Keratinocyte (primary cell): Measurements from ENCODE around the gene FBXW9. TPM values are rescaled to one million over a fixed set of nuclear protein-coding genes. Genes with fewer than 3 reads are reported as not detected.

ENCODE experiments used
- DNase-seq: peaks from one replicate; pipeline ENCODE4 v3.0.0-alpha.2; 2011; ENCODE audit warnings: low read depth, missing footprints, low spot score
- FAIRE-seq: peaks from 2 replicates; lab custom pipeline; 2011; peaks lifted over from hg19 to GRCh38; lab: Jason Lieb, UNC
- H2AFZ ChIP-seq: 2 replicates; pipeline ENCODE4 v1.6.0; 2012; ENCODE audit warnings: low read length, control low read depth, inconsistent platforms; ENCODE audit not compliant: control insufficient read depth
- H3K27ac ChIP-seq: 2 replicates; pipeline ENCODE4 v1.5.1; 2011; ENCODE audit warnings: low read length; ENCODE audit not compliant: control insufficient read depth, insufficient read depth
- H3K27me3 ChIP-seq: 3 replicates; pipeline ENCODE4 v1.6.0; 2011; ENCODE audit warnings: low read length; ENCODE audit not compliant: control insufficient read depth, insufficient read depth; ENCODE audit errors: extremely low read depth
- H3K36me3 ChIP-seq, 2 experiments: 2 replicates in 1 of 2; 3 replicates in 1 of 2; pipeline ENCODE4 v1.5.1; 2011; ENCODE audit warnings: low read length in 2 of 2, mild to moderate bottlenecking in 1 of 2; ENCODE audit not compliant: control insufficient read depth in 2 of 2, insufficient read depth in 2 of 2; ENCODE audit errors: extremely low read depth in 1 of 2
- H3K4me1 ChIP-seq: 3 replicates; pipeline ENCODE4 v1.5.1; 2011; ENCODE audit warnings: low read length; ENCODE audit not compliant: control insufficient read depth, insufficient read depth; ENCODE audit errors: extremely low read depth
- H3K4me2 ChIP-seq: 3 replicates; pipeline ENCODE4 v1.6.0; 2011; ENCODE audit warnings: low read depth, low read length; ENCODE audit not compliant: control insufficient read depth, insufficient read depth; ENCODE audit errors: extremely low read depth
- H3K4me3 ChIP-seq, 3 experiments: fragments of 200-600 bp in 1 of 3; sonication (generic) in 1 of 3; 2 replicates in 2 of 3; 3 replicates in 1 of 3; pipeline ENCODE4 v1.5.1; 2011 to 2016; ENCODE audit warnings: low read length in 3 of 3, mild to moderate bottlenecking in 3 of 3, control low read depth in 2 of 3, inconsistent platforms in 1 of 3, low read depth in 1 of 3, mixed read lengths in 1 of 3, mixed run types in 1 of 3, moderate library complexity in 1 of 3; ENCODE audit not compliant: control insufficient read depth in 2 of 3, insufficient read depth in 2 of 3; ENCODE audit errors: extremely low read depth in 1 of 3
- H3K79me2 ChIP-seq: 2 replicates; pipeline ENCODE4 v1.6.0; 2012; ENCODE audit warnings: low read length; ENCODE audit not compliant: control insufficient read depth, insufficient read depth
- H3K9ac ChIP-seq: 3 replicates; pipeline ENCODE4 v1.6.0; 2011; ENCODE audit warnings: low read length; ENCODE audit not compliant: control insufficient read depth, insufficient read depth; ENCODE audit errors: extremely low read depth
- H3K9me1 ChIP-seq: 3 replicates; pipeline ENCODE4 v1.6.0; 2011; ENCODE audit warnings: low read length; ENCODE audit not compliant: control insufficient read depth, insufficient read depth; ENCODE audit errors: extremely low read depth
- H3K9me3 ChIP-seq: 2 replicates; pipeline ENCODE4 v1.5.1; 2012; ENCODE audit warnings: low read depth, low read length; ENCODE audit not compliant: control insufficient read depth
- H4K20me1 ChIP-seq: 3 replicates; pipeline ENCODE4 v1.6.0; 2011; ENCODE audit warnings: low read length; ENCODE audit not compliant: control insufficient read depth, insufficient read depth; ENCODE audit errors: extremely low read depth
- EZH2 ChIP-seq: IDR thresholded peaks from one replicate; pipeline ENCODE4 v1.6.1; 2012; ENCODE audit warnings: inconsistent platforms, mild to moderate bottlenecking, low read length, moderate library complexity
- dilution Hi-C: fragments of 300-500 bp; cut with MboI; formaldehyde crosslinking; loops from one replicate; pipeline ENCODE4 v1.7.0; 2020; ENCODE audit warnings: low sequenced_read_pairs; ENCODE audit not compliant: extremely low pct_ligation_motif_present
- polyA plus RNA-seq, 5 experiments: library from polyadenylated mRNA; depleted of rRNA in 3 of 5; stranded (reverse) in 3 of 5; stranded (forward) in 1 of 5; unstranded in 1 of 5; fragments of >200 nt; gene quantifications; 1 replicate in 1 of 5; 2 replicates in 3 of 5; 3 replicates in 1 of 5; pipeline versions ENCODE4 v1.2.1 to v1.2.3, GENCODE V29; 2011 to 2012; ENCODE audit warnings: missing spikeins in 2 of 5, low read depth in 1 of 5, low replicate concordance in 1 of 5
- TF ChIP-seq, protein P1 (sequence below), 3 experiments: IDR thresholded peaks in 1 of 3; conservative IDR thresholded peaks in 1 of 3; optimal IDR thresholded peaks in 1 of 3; 2 replicates in 2 of 3; 3 replicates in 1 of 3; pipeline versions ENCODE3 to v1.5.1; 2011; ENCODE audit warnings: low read length in 3 of 3, mild to moderate bottlenecking in 3 of 3, moderate library complexity in 2 of 3, control low read depth in 1 of 3, inconsistent platforms in 1 of 3; ENCODE audit not compliant: insufficient read depth in 2 of 3; ENCODE audit errors: extremely low read depth in 1 of 3

Gene FBXW9
- polyA plus RNA-seq, 1 donor (not counting 4 experiments of a cell fraction or from before 2014, with no cell fraction given), result 5.6 TPM

DNA sequence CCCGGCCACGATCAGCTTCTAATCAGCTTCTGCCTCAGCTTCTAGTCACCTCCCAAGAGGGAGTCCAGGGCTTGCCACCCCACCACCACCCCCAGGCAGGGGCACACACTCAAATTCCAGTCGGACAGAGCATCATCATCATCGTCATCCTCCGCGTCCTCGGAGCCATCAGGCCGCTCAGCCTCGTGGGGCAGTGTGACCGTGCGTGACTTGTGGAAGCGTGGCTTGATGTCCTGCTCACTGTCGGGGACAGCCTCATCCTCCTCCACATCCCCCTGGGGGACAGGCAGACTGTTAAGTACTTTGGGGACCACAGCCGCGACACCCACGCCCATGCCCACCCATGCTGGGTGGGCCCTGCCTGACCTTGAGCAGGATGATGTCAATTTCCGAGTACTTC is 14.8 kb upstream of the FBXW9 start:
- H3K4me3 ChIP-seq, result no peak overlapping the region
- no peak overlapping the region for H3K9ac ChIP-seq
- H3K4me1 ChIP-seq, result no peaks in the 10 kb centered on the region
- H4K20me1 ChIP-seq, result peaks cover 4% of the 10 kb centered on the region
- FAIRE-seq, result no peak
- no peak overlapping the region for H2AFZ ChIP-seq
- H3K36me3 ChIP-seq, result peaks cover 49 to 60% of the 10 kb centered on the region in 2 experiments
- no peak for DNase-seq
- H3K9me1 ChIP-seq, result no peaks in the 10 kb centered on the region
- no peak for TF ChIP-seq EZH2
- TF ChIP-seq, protein P1, sequence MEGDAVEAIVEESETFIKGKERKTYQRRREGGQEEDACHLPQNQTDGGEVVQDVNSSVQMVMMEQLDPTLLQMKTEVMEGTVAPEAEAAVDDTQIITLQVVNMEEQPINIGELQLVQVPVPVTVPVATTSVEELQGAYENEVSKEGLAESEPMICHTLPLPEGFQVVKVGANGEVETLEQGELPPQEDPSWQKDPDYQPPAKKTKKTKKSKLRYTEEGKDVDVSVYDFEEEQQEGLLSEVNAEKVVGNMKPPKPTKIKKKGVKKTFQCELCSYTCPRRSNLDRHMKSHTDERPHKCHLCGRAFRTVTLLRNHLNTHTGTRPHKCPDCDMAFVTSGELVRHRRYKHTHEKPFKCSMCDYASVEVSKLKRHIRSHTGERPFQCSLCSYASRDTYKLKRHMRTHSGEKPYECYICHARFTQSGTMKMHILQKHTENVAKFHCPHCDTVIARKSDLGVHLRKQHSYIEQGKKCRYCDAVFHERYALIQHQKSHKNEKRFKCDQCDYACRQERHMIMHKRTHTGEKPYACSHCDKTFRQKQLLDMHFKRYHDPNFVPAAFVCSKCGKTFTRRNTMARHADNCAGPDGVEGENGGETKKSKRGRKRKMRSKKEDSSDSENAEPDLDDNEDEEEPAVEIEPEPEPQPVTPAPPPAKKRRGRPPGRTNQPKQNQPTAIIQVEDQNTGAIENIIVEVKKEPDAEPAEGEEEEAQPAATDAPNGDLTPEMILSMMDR (optimal IDR thresholded peaks at IDR 0.05 in 1 of 3, IDR thresholded peaks at IDR 0.05 in 1 of 3, conservative IDR thresholded peaks at IDR 0.05 in 1 of 3; ENCODE audit: extremely low read depth in 1 of 3, insufficient read depth in 2 of 3, low read length in 3 of 3), result no peak
- dilution Hi-C loops, result no loop called here
- H3K27me3 ChIP-seq, result no peaks in the 10 kb centered on the region
- H3K27ac ChIP-seq, result no peak overlapping the region
- no peaks in the 10 kb centered on the region for H3K9me3 ChIP-seq
- peaks cover 27% of the 10 kb centered on the region for H3K79me2 ChIP-seq
- H3K4me2 ChIP-seq, result no peak overlapping the region

DNA sequence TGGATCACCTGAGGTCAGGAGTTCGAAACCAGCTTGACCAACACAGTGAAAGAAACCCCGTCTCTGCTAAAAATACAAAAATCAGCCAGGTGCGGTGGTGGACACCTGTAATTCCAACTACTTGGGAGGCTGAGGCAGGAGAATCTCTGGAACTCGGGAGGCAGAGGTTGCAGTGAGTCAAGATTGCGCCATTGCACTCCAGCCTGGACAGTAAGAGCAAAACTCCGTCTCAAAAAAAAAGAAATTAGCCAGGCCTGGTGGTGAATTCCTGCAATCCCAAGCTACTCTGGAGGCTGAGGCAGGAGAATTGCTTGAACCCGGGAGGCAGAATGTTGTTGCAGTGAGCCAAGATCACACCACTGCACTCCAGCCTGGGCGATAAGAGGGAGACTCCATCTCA is 12.2 kb upstream of the FBXW9 start:
- Histone ChIP-seq H2AFZ (no peak overlapping the region), H3K4me2 (no peak overlapping the region), H3K79me2 (peaks cover 15% of the 10 kb centered on the region), H4K20me1 (no peaks in the 10 kb centered on the region), H3K9ac (no peak overlapping the region), H3K27ac (no peak overlapping the region), H3K9me3 (no peaks in the 10 kb centered on the region), H3K36me3 (peaks cover 43 to 58% of the 10 kb centered on the region in 2 experiments), H3K4me1 (no peaks in the 10 kb centered on the region), H3K4me3 (no peak overlapping the region), H3K27me3 (no peaks in the 10 kb centered on the region), H3K9me1 (no peaks in the 10 kb centered on the region)
- no peak for DNase-seq
- dilution Hi-C loops, result no loop called here
- FAIRE-seq, result no peak
- TF ChIP-seq EZH2, result no peak
- TF ChIP-seq, protein P1 (optimal IDR thresholded peaks at IDR 0.05 in 1 of 3, IDR thresholded peaks at IDR 0.05 in 1 of 3, conservative IDR thresholded peaks at IDR 0.05 in 1 of 3; ENCODE audit: extremely low read depth in 1 of 3, insufficient read depth in 2 of 3, low read length in 3 of 3), result no peak
